ENCODE measurements around the gene MAPK10.

The MAPK10 gene

DNA sequence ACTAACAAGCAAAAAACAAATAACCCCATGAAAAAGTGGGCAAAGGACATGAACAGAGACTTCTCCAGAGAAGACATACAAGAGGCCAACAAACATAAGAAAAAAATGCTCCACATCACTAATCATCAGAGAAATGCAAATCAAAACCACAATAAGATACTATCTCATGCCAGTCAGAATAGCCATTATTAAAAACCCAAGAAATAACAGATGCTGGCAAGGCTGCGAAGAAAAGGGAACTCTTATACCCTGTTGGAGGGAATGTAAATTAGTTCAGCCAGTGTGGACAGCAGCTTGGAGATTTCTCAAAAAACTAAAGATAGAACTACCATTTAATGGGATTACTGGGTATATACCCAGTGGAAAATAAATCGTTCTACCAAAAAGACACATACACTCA lies 79.6 kb downstream of the MAPK10 start:
- no peak for DNase-seq (ENCODE audit: low read depth)
- TF ChIP-seq, protein P1, sequence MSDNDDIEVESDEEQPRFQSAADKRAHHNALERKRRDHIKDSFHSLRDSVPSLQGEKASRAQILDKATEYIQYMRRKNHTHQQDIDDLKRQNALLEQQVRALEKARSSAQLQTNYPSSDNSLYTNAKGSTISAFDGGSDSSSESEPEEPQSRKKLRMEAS (IDR thresholded peaks at IDR 0.05; ENCODE audit: low read depth, low read length), result no peak
- TF ChIP-seq MYC (IDR thresholded peaks at IDR 0.05; ENCODE audit: low read depth, low read length), result no peak
- TF ChIP-seq, protein P2, sequence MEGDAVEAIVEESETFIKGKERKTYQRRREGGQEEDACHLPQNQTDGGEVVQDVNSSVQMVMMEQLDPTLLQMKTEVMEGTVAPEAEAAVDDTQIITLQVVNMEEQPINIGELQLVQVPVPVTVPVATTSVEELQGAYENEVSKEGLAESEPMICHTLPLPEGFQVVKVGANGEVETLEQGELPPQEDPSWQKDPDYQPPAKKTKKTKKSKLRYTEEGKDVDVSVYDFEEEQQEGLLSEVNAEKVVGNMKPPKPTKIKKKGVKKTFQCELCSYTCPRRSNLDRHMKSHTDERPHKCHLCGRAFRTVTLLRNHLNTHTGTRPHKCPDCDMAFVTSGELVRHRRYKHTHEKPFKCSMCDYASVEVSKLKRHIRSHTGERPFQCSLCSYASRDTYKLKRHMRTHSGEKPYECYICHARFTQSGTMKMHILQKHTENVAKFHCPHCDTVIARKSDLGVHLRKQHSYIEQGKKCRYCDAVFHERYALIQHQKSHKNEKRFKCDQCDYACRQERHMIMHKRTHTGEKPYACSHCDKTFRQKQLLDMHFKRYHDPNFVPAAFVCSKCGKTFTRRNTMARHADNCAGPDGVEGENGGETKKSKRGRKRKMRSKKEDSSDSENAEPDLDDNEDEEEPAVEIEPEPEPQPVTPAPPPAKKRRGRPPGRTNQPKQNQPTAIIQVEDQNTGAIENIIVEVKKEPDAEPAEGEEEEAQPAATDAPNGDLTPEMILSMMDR (IDR thresholded peaks at IDR 0.05; ENCODE audit: low read depth, low read length), result no peak
- no peak for TF ChIP-seq POLR2A (IDR thresholded peaks at IDR 0.05; ENCODE audit: extremely low read depth, insufficient read length)
- H3K4me3 ChIP-seq (ENCODE audit: low read depth, low read length), result no peak overlapping the region

DNA sequence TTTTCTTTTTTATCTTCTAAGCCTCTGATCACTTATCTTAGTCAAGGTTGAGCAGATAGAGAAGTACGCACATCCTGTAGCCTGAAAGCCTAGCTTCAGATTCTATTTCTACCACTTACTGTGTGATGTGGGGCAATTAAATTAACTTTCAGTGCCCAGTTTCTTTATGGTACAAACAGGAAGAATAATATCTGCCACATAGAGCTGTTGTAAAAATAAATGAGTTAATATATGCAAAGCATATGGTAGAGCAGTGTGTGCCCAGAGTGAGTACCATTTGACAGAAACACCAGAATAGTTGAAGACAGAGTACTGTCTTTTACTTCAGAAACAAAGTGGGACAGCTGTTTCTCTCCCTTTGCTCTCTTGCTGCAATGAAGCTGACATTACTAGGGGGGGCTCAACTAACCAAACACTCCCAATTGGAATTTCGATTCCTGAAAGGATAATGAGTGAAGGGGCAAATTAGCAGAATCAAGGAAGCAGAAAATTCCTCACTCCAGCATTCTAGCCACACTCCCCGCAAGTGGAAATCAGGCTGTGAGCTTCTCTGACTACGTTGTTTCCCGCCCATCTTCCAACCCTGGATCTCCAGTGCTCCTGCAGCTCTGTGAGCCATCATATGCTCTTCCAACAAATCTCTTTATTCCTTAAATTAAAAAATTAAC lies 80.4 kb downstream of the MAPK10 start:
- no peak for DNase-seq (ENCODE audit: low read depth)
- H3K4me3 ChIP-seq (ENCODE audit: low read depth, low read length), result no peak overlapping the region
- TF ChIP-seq MYC (IDR thresholded peaks at IDR 0.05; ENCODE audit: low read depth, low read length), result no peak
- TF ChIP-seq, protein P2 (IDR thresholded peaks at IDR 0.05; ENCODE audit: low read depth, low read length), result no peak
- TF ChIP-seq POLR2A (IDR thresholded peaks at IDR 0.05; ENCODE audit: extremely low read depth, insufficient read length), result no peak
- TF ChIP-seq, protein P1 (IDR thresholded peaks at IDR 0.05; ENCODE audit: low read depth, low read length), result no peak

DNA sequence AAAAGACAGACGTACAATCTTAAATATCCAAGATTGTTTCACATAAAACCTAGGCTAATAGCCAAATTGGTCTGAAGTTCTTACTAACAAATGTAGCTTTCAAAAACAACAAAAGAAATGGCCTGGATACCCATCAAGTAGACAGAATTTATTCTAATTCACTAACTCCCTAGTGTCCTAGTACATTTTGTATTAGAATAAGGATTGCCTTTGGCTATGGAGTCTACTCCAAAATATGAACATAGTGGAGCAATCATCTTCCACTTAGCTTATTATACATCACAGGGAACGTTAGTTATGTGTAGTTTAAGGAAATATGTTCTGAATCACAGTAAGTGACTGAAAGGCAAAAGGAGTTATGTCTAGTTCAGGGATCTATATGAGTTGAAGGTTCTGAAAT lies 81.7 kb downstream of the MAPK10 start:
- TF ChIP-seq POLR2A (IDR thresholded peaks at IDR 0.05; ENCODE audit: extremely low read depth, insufficient read length), result no peak
- TF ChIP-seq, protein P2 (IDR thresholded peaks at IDR 0.05; ENCODE audit: low read depth, low read length), result no peak
- no peak overlapping the region for H3K4me3 ChIP-seq (ENCODE audit: low read depth, low read length)
- no peak for DNase-seq (ENCODE audit: low read depth)

DNA sequence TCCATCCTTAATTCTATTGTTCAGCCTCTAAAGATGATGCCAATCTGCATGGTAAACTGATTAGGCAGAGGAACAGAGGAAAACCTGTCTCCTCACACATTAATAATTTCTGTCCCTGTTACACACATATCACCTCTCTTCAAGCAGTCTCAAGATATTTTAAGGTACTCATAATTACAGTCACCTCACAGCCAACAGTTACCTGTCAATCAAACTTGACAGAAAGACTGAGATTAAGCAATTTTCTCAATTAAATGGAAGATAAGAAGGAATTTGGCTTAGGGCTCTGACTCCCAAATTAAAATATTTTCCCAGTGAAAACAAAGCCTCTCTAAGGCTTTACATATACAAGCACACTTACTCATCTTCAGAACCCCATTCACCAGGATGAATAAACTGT lies 85.2 kb downstream of the MAPK10 start:
- H3K4me3 ChIP-seq (ENCODE audit: low read depth, low read length), result no peak overlapping the region
- no peak for DNase-seq (ENCODE audit: low read depth)
- TF ChIP-seq, protein P1 (IDR thresholded peaks at IDR 0.05; ENCODE audit: low read depth, low read length), result no peak
- TF ChIP-seq POLR2A (IDR thresholded peaks at IDR 0.05; ENCODE audit: extremely low read depth, insufficient read length) (no peak), MYC (IDR thresholded peaks at IDR 0.05; ENCODE audit: low read depth, low read length) (no peak)
- TF ChIP-seq, protein P2 (IDR thresholded peaks at IDR 0.05; ENCODE audit: low read depth, low read length), result no peak

DNA sequence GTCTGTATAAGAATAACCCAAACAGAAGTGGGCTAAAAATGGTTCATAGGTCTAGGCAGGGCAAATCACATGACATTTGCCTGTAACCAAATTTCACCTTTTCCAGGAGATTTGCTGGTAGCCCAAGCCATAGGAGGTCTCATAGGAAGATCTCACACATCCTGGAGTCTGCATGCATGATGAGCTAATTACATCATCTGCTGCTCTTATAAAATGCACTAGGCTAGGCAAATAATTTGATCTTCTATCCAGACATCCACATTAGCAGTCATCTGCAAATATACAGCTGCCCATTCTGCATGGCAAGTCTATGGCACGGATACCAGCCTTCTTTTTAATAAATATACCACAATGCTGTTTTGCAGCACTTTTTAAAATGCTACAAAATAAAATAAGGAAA lies 87.2 kb downstream of the MAPK10 start:
- H3K4me3 ChIP-seq (ENCODE audit: low read depth, low read length), result no peak overlapping the region
- TF ChIP-seq, protein P2 (IDR thresholded peaks at IDR 0.05; ENCODE audit: low read depth, low read length), result no peak
- TF ChIP-seq MYC (IDR thresholded peaks at IDR 0.05; ENCODE audit: low read depth, low read length) (no peak), POLR2A (IDR thresholded peaks at IDR 0.05; ENCODE audit: extremely low read depth, insufficient read length) (no peak)
- TF ChIP-seq, protein P1 (IDR thresholded peaks at IDR 0.05; ENCODE audit: low read depth, low read length), result no peak
- no peak for DNase-seq (ENCODE audit: low read depth)

DNA sequence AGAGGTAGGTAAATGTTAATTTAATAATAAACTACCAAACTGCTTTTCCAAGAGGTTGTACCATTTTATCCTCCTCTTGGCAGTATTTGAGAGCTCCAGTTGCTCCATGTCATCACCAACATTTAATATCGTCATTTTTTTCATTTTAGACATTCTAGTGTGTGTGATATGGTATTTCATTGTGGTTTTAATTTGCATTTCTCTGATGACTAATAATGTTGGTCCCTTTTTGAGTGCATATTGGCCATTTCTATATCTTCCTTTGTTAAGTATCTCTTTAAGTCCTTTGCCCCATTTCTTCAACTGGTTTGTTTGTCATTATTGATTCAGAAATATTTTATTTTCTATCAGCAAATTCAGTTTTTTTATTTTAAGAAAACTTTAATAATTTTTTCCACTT lies 88.8 kb downstream of the MAPK10 start:
- DNase-seq (ENCODE audit: low read depth), result no peak
- no peak overlapping the region for H3K4me3 ChIP-seq (ENCODE audit: low read depth, low read length)
- TF ChIP-seq, protein P2 (IDR thresholded peaks at IDR 0.05; ENCODE audit: low read depth, low read length), result no peak

Data from NB4 (cell line).